GM19467 (cell line): ENCODE results near the gene SLC25A40.

Experiments
- ATAC-seq: cut with Tn5 transposase; IDR thresholded peaks from one replicate; pipeline ENCODE4 v1.9.1; 2021; ENCODE audit warnings: mild to moderate bottlenecking, moderate library complexity; ENCODE audit not compliant: unreplicated experiment

Gene SLC25A40

DNA sequence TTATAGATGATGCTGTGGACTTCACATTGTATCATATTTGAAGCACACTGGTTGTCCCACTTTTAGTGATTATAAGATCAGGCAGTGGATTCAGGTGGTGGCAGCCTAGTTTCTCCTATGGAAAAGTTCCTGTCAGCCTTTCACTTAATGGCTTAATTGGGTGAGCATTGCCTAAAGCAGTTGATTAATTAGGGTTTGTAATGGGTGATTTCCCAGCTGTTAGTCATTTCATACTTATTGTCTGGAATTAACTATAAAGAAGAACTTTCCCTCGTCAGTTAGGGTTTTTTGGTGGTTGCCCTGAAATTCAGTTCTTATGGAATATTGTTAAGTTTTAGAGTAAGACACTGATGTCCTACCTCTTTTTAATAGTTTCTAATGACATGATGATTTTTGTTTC is 78.8 kb downstream of the SLC25A40 start:
- no peak for ATAC-seq

GRCh38 chr7:87785368-87785995 is 90.7 kb downstream of the SLC25A40 start:
- ATAC-seq: no peak

- no peak for ATAC-seq
Observed at GRCh38 chr7:87784424-87784823, 91.7 kb downstream of the SLC25A40 start.
